OCI-LY1 (cell line): ENCODE results near the gene PRSS50.

Source experiments
- EZH2 ChIP-seq: fragments of 200-600 bp; sonication (generic), shearing (Covaris generic); IDR thresholded peaks from 2 replicates; pipeline ENCODE4 v1.8.0; 2017; ENCODE audit warnings: borderline replicate concordance, mixed run types, mild to moderate bottlenecking, antibody characterized with exemption, low read length, moderate library complexity, mixed read lengths
- TF ChIP-seq, protein P1 (sequence below): fragments of 200-600 bp; sonication (generic), shearing (Covaris generic); IDR thresholded peaks from 2 replicates; pipeline ENCODE4 v1.5.1; 2017; ENCODE audit warnings: mild to moderate bottlenecking, antibody characterized with exemption, low read length, moderate library complexity, mixed read lengths

DNA sequence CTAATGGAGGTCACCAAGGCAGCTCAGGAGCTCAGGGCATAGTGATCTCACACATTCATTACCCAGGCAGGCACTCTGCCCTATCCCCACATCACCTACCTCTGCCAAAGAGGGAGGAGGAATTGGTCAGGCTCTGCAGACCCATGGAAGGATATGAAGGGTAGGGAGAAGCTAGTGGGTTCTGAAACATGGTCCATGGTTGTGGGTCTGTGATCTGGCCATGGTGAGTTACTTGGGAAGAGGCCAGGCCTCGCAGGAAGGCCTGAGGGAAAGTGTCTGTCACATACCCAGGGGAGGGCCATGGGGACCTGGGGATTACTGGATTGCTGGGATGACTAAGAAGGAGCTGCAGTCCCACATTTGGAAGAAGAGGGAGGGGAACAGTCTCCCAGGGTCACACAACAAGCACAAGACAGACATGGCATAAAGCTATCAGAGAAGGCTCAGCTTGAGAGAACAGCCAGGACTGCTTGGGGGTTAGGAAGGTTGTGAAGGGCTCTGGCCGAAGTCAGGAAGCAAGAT is 1.4 kb upstream of the PRSS50 start:
- TF ChIP-seq, protein P1, sequence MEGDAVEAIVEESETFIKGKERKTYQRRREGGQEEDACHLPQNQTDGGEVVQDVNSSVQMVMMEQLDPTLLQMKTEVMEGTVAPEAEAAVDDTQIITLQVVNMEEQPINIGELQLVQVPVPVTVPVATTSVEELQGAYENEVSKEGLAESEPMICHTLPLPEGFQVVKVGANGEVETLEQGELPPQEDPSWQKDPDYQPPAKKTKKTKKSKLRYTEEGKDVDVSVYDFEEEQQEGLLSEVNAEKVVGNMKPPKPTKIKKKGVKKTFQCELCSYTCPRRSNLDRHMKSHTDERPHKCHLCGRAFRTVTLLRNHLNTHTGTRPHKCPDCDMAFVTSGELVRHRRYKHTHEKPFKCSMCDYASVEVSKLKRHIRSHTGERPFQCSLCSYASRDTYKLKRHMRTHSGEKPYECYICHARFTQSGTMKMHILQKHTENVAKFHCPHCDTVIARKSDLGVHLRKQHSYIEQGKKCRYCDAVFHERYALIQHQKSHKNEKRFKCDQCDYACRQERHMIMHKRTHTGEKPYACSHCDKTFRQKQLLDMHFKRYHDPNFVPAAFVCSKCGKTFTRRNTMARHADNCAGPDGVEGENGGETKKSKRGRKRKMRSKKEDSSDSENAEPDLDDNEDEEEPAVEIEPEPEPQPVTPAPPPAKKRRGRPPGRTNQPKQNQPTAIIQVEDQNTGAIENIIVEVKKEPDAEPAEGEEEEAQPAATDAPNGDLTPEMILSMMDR = no peak
- TF ChIP-seq EZH2 = no peak
